Measurements from ENCODE around the gene RPTN. TPM values are rescaled to one million over a fixed set of nuclear protein-coding genes. Genes with fewer than 3 reads are reported as not detected.

RPTN gene
- total and polyA plus RNA-seq, 8 donors, result not detected

DNA sequence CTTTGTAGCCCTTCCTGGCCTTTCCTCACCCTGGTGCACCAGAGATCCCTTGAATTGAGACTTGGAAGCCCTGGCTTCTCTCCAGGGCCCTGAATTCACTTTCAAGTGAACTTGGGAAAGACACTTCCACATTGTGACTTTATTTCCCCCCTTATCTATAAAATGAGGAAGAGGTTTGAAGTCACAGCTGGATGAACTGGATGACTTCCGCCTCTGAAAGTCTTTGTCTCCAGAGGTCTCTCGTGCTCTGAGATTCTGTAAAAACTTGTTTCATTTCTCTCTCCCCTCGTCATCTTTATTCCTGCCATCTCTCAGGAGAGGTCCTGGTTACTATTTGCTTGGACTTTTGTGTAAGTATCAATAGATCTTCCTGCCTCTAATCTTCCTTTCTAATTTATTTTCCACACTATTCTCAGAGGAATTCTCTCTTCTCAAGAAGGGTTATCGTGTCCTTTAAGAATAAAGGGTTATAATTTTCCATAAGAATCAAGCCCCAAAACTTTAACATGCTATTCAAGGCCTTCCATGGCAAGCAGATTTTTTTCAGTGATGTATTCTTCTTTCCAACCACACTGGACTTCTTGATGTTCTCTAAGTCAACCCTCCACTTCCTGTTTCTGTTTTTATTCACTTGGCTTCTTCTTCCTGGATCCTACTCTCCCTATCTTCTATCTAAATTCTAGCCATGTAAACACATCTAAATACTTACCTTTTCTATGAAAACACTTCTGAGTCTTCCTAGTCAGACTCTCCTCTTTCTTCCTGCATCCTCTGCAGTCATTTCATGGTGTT lies 6.5 kb upstream of the RPTN start:
- TF ChIP-seq, protein P1, sequence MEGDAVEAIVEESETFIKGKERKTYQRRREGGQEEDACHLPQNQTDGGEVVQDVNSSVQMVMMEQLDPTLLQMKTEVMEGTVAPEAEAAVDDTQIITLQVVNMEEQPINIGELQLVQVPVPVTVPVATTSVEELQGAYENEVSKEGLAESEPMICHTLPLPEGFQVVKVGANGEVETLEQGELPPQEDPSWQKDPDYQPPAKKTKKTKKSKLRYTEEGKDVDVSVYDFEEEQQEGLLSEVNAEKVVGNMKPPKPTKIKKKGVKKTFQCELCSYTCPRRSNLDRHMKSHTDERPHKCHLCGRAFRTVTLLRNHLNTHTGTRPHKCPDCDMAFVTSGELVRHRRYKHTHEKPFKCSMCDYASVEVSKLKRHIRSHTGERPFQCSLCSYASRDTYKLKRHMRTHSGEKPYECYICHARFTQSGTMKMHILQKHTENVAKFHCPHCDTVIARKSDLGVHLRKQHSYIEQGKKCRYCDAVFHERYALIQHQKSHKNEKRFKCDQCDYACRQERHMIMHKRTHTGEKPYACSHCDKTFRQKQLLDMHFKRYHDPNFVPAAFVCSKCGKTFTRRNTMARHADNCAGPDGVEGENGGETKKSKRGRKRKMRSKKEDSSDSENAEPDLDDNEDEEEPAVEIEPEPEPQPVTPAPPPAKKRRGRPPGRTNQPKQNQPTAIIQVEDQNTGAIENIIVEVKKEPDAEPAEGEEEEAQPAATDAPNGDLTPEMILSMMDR (IDR thresholded peaks at IDR 0.05), result no peak
- intact Hi-C loops (cut with DNase I), result no loop called here
- Histone ChIP-seq H3K27ac (no peak overlapping the region), H3K36me3 (no peaks in the 10 kb centered on the region), H3K4me3 (no peak overlapping the region), H3K9me3 (no peaks in the 10 kb centered on the region), H3K4me1 (peaks cover 0 to 35% of the 10 kb centered on the region in 2 donors), H3K27me3 (no peaks in the 10 kb centered on the region)
- no peak for ATAC-seq
- no peak for DNase-seq

DNA sequence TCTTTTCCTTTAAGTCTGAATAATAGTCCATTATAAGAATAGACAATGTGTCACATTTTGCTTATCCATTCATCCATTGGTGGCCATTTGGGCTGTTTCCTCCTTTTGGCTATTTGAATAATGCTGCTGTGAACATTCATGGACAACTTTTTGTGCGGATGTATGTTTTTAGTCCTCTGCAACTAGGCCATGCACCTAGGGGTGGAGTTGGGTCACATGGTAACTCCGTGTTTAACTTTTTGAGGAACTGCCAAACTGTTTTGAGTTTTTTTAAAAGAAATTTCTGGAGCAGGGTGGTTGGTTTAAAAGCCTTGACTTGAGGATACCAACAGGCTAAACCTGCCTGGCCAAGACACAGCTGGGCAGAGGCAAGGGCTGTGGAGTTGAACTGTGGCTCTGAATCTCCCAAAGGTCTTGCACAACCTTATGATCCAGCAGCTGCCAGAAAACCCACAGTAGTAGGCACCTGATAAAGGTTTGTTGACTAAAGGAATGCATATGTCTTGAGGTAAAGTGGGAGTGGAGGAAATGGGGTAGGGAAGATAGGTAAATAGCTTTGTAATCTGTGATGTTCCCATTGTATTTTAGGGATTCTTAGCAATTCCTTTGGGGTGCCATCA lies 5.6 kb upstream of the RPTN start:
- TF ChIP-seq, protein P1 (IDR thresholded peaks at IDR 0.05), result no peak
- ATAC-seq (no peak), DNase-seq (no peak)
- Histone ChIP-seq H3K9me3 (no peaks in the 10 kb centered on the region), H3K4me1 (peaks cover 0 to 29% of the 10 kb centered on the region in 2 donors), H3K36me3 (no peaks in the 10 kb centered on the region), H3K27me3 (no peaks in the 10 kb centered on the region), H3K4me3 (no peak overlapping the region), H3K27ac (no peak overlapping the region)
- intact Hi-C loops (cut with DNase I), result no loop called here

DNA sequence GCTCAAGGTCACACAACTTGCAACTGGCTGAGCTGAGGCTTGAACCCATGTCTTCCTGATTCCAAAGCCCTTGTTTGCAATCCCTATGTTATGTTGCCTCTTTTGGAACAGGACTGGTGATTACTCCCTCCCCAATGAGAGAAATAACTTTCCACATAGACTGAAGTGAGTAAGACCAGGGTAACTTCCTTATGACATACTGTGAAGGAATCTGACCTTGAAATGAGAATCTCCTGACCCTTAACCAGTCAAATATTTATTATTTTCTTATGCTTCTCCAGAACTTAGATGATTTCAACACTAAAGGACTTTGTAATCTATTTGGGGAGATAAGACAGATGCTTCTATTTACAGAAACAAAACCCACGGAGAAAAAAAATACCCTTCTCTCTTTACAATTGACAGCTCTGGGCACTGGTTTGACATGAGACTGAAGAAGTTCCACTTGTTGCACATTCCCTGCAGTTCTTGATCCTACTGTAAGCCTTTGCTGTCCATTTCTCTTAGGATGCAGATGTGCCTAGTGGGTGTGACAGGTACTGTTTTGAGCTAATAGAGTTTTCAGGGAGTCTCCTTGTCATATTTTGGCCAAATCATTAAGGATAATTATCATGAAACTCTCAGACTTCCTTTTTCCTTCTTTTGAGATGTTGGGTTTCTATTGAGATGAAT lies 3.9 kb upstream of the RPTN start:
- ATAC-seq (peak; percentile 72), DNase-seq (no peak)
- intact Hi-C loops (cut with DNase I), result no loop called here
- H3K4me1 ChIP-seq, result peaks cover 0 to 12% of the 10 kb centered on the region in 2 donors
- no peak overlapping the region for H3K4me3 ChIP-seq
- no peaks in the 10 kb centered on the region for H3K9me3 ChIP-seq
- no peak overlapping the region for H3K27ac ChIP-seq
- no peaks in the 10 kb centered on the region for H3K36me3 ChIP-seq
- H3K27me3 ChIP-seq, result no peaks in the 10 kb centered on the region
- TF ChIP-seq, protein P1 (IDR thresholded peaks at IDR 0.05), result no peak

DNA sequence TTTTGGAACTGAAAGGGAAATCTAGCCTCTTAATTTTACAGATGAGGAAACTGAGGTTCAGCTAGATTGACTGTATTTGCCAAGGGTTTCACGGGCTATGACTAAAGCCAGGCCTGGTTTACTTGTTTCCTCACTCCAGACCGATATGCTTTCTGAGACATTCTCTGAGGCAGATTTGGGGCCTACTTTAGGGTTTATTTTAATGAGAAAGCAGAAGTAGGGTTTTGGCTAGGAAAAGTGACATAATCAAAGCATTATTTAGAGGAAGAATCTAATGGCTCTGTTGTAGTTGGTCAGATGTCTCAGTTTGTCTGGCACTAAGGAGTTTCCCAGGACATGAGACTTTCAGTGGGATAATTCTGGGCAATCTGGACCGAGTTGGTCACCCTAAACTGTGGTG lies 1.5 kb upstream of the RPTN start:
- no peaks in the 10 kb centered on the region for H3K27me3 ChIP-seq
- H3K4me3 ChIP-seq, result no peak overlapping the region
- TF ChIP-seq, protein P1 (IDR thresholded peaks at IDR 0.05), result no peak
- ATAC-seq, result peak; percentile 34
- no peak for DNase-seq
- no peaks in the 10 kb centered on the region for H3K36me3 ChIP-seq
- H3K4me1 ChIP-seq, result peaks cover 0 to 3% of the 10 kb centered on the region in 2 donors
- peak overlapping the region in 1 of 2 donors; percentile 28 for H3K27ac ChIP-seq
- intact Hi-C loops (cut with DNase I), result no loop called here
- no peaks in the 10 kb centered on the region for H3K9me3 ChIP-seq

DNA sequence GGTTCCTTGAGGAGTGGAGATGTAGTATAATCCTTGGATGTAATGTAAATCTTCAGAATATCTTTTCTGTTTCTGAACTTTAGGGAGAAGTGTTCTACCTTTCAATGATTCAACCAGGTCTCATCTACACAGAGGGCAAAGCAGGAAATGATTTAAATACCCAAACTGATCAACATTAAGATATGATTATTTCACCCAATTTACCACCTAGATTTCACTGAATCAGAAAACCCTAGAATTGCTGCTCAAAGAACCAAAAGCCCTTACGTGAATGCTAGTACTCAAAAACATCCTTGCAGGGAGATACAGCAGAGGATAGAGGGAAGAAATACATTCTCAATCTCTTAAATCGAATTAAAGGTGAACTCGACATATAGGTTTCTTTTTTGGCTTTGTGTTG lies 5.0 kb downstream of the RPTN start:
- no peak overlapping the region for H3K4me3 ChIP-seq
- no peaks in the 10 kb centered on the region for H3K27me3 ChIP-seq
- TF ChIP-seq, protein P1 (IDR thresholded peaks at IDR 0.05), result no peak
- intact Hi-C loops (cut with DNase I), result no loop called here
- no peaks in the 10 kb centered on the region for H3K9me3 ChIP-seq
- DNase-seq (no peak), ATAC-seq (no peak)
- H3K4me1 ChIP-seq, result no peaks in the 10 kb centered on the region
- H3K36me3 ChIP-seq, result no peaks in the 10 kb centered on the region
- no peak overlapping the region for H3K27ac ChIP-seq
